ENCODE data around the gene PATJ.

DNA sequence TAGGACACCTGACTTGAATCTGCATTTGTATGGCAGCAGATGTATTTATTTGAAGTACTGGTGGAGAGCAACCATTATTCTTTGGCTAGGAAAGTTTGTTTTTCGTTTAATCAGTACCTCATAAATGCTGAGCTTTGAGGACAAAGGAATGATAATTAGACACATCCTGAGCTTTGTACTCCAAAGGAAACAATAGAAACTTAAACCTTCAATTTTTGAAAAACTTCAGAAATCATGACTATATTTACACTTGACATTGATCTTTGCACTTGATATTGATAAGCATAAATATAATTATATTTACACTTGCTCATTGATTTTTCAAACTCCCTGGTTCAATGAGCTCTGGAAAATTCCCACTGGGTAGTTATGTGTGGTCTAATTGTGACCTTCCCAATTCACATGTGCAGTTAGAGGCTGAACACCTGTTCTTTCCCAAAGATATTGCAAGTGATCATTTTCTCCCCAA is 10.7 kb downstream of the PATJ start:
- no peak for TF ChIP-seq CTCF (conservative IDR thresholded peaks at IDR 0.05; ENCODE audit: low read depth in 2 of 2)
- no peak for TF ChIP-seq REST (IDR thresholded peaks at IDR 0.05; ENCODE audit: unreplicated experiment)
- TF ChIP-seq ZNF331 (CRISPR knock-in tag; IDR thresholded peaks at IDR 0.05; ENCODE audit: low read depth) = no peak
- no peak for TF ChIP-seq NANOG (IDR thresholded peaks at IDR 0.05; ENCODE audit: borderline replicate concordance)
- TF ChIP-seq CREB1 (CRISPR knock-in tag; IDR thresholded peaks at IDR 0.05; ENCODE audit: low read depth) = no peak
- TF ChIP-seq EZH2 (IDR thresholded peaks at IDR 0.05; ENCODE audit: low read depth, unreplicated experiment) = no peak
- TF ChIP-seq STAT1 (IDR thresholded peaks at IDR 0.05; ENCODE audit: unreplicated experiment) = no peak
- no peak for TF ChIP-seq POLR2AphosphoS5 (IDR thresholded peaks at IDR 0.05; ENCODE audit: low read depth)
- TF ChIP-seq EZH2phosphoT487 (IDR thresholded peaks at IDR 0.05; ENCODE audit: unreplicated experiment) = no peak
